Keratinocyte (primary cell): ENCODE measurements around the gene BNC2.

ENCODE experiments used
- EZH2 ChIP-seq: IDR thresholded peaks from one replicate; pipeline ENCODE4 v1.6.1; 2012; ENCODE audit warnings: inconsistent platforms, mild to moderate bottlenecking, low read length, moderate library complexity
- TF ChIP-seq, protein P1 (sequence below), 3 experiments: IDR thresholded peaks in 1 of 3; conservative IDR thresholded peaks in 1 of 3; optimal IDR thresholded peaks in 1 of 3; 2 replicates in 2 of 3; 3 replicates in 1 of 3; pipeline versions ENCODE3 to v1.5.1; 2011; ENCODE audit warnings: low read length in 3 of 3, mild to moderate bottlenecking in 3 of 3, moderate library complexity in 2 of 3, control low read depth in 1 of 3, inconsistent platforms in 1 of 3; ENCODE audit not compliant: insufficient read depth in 2 of 3; ENCODE audit errors: extremely low read depth in 1 of 3

DNA sequence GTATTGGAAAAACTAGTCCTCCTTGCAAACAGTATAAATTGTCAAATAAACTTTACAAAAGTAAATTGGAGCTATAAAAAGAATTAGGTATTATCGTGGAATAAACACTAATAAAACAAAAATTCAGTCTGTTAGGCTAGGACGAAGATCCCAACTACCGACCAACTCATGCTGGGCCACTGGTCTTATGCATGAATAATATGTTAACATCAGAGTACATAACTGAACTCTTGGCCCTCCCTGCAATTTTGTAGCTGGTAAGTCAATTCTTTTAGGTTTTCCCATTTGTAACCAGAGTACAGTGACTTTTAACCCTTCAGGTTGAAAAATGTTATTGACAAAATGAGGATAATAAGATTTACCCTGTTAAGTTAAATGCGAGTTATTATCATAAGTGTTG, 428.7 kb downstream of the BNC2 start:
- TF ChIP-seq, protein P1, sequence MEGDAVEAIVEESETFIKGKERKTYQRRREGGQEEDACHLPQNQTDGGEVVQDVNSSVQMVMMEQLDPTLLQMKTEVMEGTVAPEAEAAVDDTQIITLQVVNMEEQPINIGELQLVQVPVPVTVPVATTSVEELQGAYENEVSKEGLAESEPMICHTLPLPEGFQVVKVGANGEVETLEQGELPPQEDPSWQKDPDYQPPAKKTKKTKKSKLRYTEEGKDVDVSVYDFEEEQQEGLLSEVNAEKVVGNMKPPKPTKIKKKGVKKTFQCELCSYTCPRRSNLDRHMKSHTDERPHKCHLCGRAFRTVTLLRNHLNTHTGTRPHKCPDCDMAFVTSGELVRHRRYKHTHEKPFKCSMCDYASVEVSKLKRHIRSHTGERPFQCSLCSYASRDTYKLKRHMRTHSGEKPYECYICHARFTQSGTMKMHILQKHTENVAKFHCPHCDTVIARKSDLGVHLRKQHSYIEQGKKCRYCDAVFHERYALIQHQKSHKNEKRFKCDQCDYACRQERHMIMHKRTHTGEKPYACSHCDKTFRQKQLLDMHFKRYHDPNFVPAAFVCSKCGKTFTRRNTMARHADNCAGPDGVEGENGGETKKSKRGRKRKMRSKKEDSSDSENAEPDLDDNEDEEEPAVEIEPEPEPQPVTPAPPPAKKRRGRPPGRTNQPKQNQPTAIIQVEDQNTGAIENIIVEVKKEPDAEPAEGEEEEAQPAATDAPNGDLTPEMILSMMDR (optimal IDR thresholded peaks at IDR 0.05 in 1 of 3, IDR thresholded peaks at IDR 0.05 in 1 of 3, conservative IDR thresholded peaks at IDR 0.05 in 1 of 3; ENCODE audit: extremely low read depth in 1 of 3, insufficient read depth in 2 of 3, low read length in 3 of 3): no peak
- no peak for TF ChIP-seq EZH2
